ENCODE results near the gene GGA2.

- TF ChIP-seq POLR2A (IDR thresholded peaks at IDR 0.05) (no peak), CTCF (IDR thresholded peaks at IDR 0.05) (no peak)
These were observed 22.2 kb upstream of the GGA2 start for GRCh38 chr16:23532448-23532847.
